SU-DHL-6 (cell line): ENCODE data around the gene MAP2K6.

Source experiments
- EZH2phosphoT487 ChIP-seq: fragments of 200-600 bp; sonication (generic), shearing (Covaris generic); conservative IDR thresholded peaks from 2 replicates; pipeline ENCODE4 v1.6.1; 2018; ENCODE audit warnings: mild to moderate bottlenecking, antibody characterized with exemption, low read length, moderate library complexity, mixed read lengths
- TF ChIP-seq, protein P1 (sequence below): fragments of 200-600 bp; sonication (generic); IDR thresholded peaks from one replicate; pipeline ENCODE4 v1.5.1; 2017; ENCODE audit warnings: antibody characterized with exemption, mild to moderate bottlenecking, low read length, moderate library complexity; ENCODE audit not compliant: insufficient read depth, poor library complexity, severe bottlenecking

DNA sequence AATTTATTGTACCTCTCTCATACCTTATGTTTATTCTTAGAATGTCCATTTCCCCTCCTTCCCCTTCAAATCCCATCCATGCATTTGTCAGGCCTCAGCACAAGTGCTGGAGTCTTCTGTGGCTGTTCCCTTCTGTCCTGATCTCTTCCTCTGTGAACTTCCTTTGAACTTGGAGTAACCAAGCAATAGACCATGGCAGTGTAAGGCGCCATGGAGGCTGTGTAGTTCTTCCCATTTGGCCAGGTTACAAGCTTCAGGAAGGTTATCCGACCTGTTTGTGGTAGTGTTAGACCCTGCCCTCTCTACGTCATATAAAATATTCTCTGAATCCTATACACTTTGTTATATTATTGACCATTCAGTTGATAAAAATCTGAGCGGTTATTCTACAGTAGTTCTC lies 28.6 kb downstream of the MAP2K6 start:
- TF ChIP-seq, protein P1, sequence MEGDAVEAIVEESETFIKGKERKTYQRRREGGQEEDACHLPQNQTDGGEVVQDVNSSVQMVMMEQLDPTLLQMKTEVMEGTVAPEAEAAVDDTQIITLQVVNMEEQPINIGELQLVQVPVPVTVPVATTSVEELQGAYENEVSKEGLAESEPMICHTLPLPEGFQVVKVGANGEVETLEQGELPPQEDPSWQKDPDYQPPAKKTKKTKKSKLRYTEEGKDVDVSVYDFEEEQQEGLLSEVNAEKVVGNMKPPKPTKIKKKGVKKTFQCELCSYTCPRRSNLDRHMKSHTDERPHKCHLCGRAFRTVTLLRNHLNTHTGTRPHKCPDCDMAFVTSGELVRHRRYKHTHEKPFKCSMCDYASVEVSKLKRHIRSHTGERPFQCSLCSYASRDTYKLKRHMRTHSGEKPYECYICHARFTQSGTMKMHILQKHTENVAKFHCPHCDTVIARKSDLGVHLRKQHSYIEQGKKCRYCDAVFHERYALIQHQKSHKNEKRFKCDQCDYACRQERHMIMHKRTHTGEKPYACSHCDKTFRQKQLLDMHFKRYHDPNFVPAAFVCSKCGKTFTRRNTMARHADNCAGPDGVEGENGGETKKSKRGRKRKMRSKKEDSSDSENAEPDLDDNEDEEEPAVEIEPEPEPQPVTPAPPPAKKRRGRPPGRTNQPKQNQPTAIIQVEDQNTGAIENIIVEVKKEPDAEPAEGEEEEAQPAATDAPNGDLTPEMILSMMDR = no peak
- no peak for TF ChIP-seq EZH2phosphoT487
